Activated T-cell treated with anti-CD3 and anti-CD28 coated beads, Interleukin-2, amount 50 U/mL, for 4 hours (primary cell): Measurements from ENCODE around the gene RNF17. TPM values are rescaled to one million over a fixed set of nuclear protein-coding genes. Genes with fewer than 3 reads are reported as not detected.

Source experiments
- ATAC-seq, 2 donors: fragments of 200-7000 bp; cut with Tn5 transposase; one replicate each; pipeline ENCODE4 v1.10.0; 2021
- DNase-seq: peaks from one replicate; pipeline ENCODE4 v3.0.0-alpha.2; 2020
- H3K27me3 Mint-ChIP-seq: one replicate; pipeline ENCODE4 v1.8.0; 2021; ENCODE audit warnings: low read depth, mixed read lengths
- H3K36me3 Mint-ChIP-seq: one replicate; pipeline ENCODE4 v1.8.0; 2022; ENCODE audit warnings: mixed read lengths; ENCODE audit not compliant: insufficient read depth
- H3K4me1 Mint-ChIP-seq: one replicate; pipeline ENCODE4 v1.8.0; 2021; ENCODE audit warnings: low read depth, mixed read lengths
- H3K4me3 Mint-ChIP-seq: one replicate; pipeline ENCODE4 v1.8.0; 2021; ENCODE audit warnings: mild to moderate bottlenecking, moderate library complexity, mixed read lengths
- H3K9me3 Mint-ChIP-seq: one replicate; pipeline ENCODE4 v1.8.0; 2021; ENCODE audit warnings: mixed read lengths
- total RNA-seq, 3 donors: library from RNA; stranded (reverse); gene quantifications; one replicate each; pipeline ENCODE4 v1.2.1, GENCODE V29; 2021

RNF17 gene
- total RNA-seq, 3 donors from 2014 or later = not detected

DNA sequence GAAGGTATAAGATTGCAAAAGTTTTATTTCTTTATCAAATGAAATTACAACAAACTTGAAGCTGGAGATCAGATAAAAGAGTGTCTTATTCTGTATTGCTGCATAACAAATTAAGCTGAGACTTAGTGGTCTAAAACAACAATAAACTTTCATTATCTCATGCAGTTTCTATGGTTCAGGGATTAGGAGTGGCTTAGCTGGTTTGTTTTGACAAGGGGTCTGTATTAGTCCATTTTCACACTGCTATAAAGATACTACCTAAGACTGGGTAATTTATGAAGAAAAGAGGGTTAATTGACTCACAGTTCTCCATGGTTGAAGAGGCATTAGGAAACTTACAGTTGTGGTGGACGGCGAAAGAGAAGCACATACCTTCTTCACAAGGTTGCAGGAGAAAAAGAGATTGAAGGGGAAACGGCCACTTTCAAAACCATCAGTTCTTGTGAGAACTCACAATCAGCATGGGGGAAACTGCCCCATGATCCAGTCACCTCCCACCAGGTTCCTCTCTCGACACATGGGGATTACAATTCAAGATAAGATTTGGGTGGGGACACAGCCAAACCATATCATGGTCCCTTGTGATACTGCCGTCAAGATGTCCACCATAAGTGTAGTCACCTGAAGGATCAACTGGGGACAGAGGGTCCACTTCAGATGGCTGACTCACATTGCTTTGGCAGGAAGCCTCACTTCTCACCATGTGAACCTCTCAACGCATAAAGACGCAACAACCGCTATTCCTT, 97.8 kb downstream of the RNF17 start:
- H3K36me3 Mint-ChIP-seq = no peaks in the 10 kb centered on the region
- peaks cover 3% of the 10 kb centered on the region for H3K4me1 Mint-ChIP-seq
- DNase-seq = no peak
- H3K27me3 Mint-ChIP-seq = peaks cover 4% of the 10 kb centered on the region
- no peak for ATAC-seq
- no peak overlapping the region for H3K4me3 Mint-ChIP-seq
- H3K9me3 Mint-ChIP-seq = no peaks in the 10 kb centered on the region

DNA sequence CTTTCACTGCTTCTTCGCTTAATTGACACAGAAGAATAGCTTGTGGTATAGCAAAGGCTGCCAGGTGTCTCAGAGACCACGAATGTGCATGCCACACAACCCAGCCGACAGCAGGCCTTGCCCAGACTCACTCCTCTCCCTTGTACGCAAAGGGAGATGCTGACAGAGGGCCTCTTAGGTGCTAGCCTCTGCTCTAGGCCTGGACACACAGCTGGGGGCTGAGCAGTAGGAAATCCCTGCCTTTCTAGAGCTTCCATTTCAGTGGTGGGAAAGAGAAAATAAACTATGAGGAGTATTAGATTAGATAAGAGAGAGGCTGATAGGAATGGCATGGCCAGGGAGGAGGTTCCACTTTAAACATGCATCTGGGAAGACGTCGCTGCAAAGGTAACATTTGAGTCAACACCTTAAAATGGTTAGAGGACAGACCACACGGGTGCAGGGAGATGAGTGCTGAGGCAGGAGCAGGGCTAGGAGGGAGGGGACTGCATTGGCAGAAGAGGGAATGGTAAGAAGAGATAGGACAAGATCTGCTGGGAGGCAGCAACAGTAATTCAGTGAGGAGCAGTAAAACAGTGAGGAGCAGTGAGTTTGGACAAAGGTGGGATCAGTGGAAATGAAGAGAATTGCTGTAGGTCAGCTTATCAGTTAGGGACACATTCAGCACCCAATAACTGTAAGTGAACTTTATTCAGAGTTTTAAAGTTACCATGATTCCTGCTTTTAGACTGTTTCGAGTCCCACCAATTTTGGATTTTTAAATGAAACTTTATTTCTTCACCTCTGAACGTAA, 100.0 kb downstream of the RNF17 start:
- ATAC-seq (no peak), DNase-seq (no peak)
- Mint-ChIP-seq H3K27me3 (peaks cover 4% of the 10 kb centered on the region), H3K36me3 (no peaks in the 10 kb centered on the region), H3K4me1 (peaks cover 3% of the 10 kb centered on the region), H3K9me3 (no peaks in the 10 kb centered on the region), H3K4me3 (no peak overlapping the region)

DNA sequence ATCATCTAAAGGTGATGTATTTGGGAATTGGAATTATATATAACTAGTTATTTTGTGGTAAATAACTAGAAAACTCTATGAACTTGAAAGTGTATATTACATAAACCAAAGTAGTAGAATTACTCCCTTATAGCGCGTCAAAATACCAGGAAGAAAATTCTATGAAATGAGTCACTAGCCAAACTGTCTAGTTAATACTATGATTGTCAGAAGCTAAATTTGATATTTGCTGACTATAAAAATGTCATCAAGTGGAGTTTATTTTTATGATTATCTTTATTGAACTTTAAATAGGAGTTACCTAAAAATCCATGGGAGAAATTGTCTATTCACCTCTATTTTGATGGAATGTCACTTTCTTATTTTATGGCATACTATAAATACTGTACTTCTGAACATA, 100.6 kb downstream of the RNF17 start:
- no peaks in the 10 kb centered on the region for H3K36me3 Mint-ChIP-seq
- peaks cover 6% of the 10 kb centered on the region for H3K27me3 Mint-ChIP-seq
- H3K4me3 Mint-ChIP-seq = no peak overlapping the region
- no peaks in the 10 kb centered on the region for H3K9me3 Mint-ChIP-seq
- no peak for DNase-seq
- peaks cover 3% of the 10 kb centered on the region for H3K4me1 Mint-ChIP-seq
- ATAC-seq = no peak

DNA sequence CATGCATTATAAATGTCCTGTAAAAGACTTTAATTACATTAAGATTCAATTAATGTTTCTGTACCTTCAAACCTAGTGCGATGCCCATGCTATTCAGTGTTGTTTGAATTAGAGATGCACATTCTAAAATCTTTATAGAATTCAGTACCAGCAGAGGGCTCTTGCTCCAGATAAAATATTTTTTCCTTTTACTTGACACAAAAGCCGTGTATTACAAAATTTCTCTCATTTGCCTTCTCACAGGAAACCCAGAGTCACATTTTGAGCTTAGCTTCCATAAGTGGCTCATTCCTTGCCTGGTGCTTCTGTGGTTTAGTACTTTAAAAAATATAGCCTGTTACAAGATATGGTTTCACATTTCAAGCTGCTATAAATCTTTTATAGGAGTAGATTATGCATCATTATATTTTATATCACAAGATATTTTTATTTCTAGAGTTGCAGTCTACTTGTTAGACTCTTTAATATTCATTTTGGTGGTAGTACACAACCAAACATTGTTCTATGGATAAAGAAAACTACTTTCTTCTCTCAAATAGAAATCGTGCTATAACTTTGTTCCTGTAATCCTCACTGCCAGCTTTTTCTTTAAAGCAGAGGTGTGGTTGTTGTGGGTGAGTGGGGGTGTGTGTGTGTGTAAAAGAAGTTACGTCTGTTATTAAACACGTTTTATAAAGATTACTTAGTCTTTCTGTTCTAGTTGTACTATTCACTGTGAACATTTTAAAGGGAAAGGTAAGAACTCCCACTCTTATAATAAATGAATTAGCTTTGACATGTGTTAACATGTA, 101.4 kb downstream of the RNF17 start:
- ATAC-seq = no peak
- H3K27me3 Mint-ChIP-seq = peaks cover 10% of the 10 kb centered on the region

DNA sequence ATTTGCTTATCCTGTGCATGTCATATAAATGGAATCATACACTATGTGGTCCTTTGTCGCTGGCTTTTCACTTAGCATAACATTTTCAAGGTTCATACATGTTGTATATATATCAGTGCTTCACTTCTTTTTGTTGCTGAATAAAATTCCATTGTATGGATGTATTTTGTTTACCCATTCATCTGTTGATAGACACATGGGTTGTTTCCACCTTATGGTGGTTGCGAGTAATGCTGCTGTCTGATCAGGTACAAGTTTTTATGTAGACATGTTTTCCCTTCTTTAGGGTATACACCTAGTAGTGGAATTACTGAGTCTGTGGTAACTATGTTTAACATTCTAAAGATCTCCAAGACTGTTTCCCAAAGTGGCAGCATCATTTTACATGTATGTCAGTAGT, 102.5 kb downstream of the RNF17 start:
- ATAC-seq = no peak
- Mint-ChIP-seq H3K4me3 (no peak overlapping the region), H3K9me3 (no peaks in the 10 kb centered on the region), H3K27me3 (peaks cover 14% of the 10 kb centered on the region), H3K36me3 (no peaks in the 10 kb centered on the region), H3K4me1 (peaks cover 3% of the 10 kb centered on the region)
- DNase-seq = no peak

More for the DNA sequence above, 101.4 kb downstream of the RNF17 start:
- Mint-ChIP-seq H3K4me1 (peaks cover 3% of the 10 kb centered on the region), H3K36me3 (no peaks in the 10 kb centered on the region), H3K9me3 (no peaks in the 10 kb centered on the region), H3K4me3 (no peak overlapping the region)
- no peak for DNase-seq

DNA sequence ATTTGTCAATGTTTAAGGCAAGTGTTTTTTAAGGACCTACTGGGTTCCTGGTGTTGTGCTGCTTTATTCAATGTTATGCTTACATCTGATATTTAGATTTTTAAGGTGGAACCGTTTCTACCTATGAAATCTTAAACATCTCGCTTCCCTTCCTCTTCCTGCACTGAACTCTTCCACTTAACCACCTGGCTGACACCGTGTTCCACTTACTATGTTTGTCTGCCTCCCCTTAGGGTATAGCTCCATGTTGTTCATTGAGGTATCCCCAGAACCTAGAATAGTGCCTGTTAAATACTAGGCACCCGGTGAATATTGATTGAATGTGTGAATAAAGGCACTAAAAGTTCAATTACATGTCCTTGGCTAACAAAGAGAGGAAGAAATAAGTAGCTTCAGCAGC, 104.9 kb downstream of the RNF17 start:
- DNase-seq (no peak), ATAC-seq (no peak)
- Mint-ChIP-seq H3K27me3 (peaks cover 24% of the 10 kb centered on the region), H3K9me3 (no peaks in the 10 kb centered on the region), H3K4me1 (peaks cover 3% of the 10 kb centered on the region), H3K36me3 (no peaks in the 10 kb centered on the region), H3K4me3 (no peak overlapping the region)

DNA sequence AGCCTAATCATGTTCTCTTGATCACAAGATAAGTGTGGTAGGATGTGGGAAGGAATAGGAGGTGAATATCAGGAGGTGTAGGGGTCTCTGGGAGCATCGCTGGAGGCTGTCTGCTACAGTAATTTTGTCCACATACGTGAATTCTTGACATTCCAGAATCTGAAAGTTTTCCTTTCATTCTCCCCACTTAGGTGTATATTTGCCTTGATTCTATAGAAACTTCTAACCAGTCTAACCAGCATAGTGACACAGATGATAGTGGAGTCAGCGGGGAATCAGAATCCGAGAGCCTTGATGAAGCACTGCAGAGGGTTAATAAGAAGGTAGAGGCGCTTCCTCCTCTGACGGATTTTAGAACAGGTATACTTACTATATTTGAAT, 106.4 kb downstream of the RNF17 start:
- ATAC-seq = no peak
- H3K4me1 Mint-ChIP-seq = peaks cover 3% of the 10 kb centered on the region
- no peaks in the 10 kb centered on the region for H3K36me3 Mint-ChIP-seq
- H3K9me3 Mint-ChIP-seq = no peaks in the 10 kb centered on the region
- H3K4me3 Mint-ChIP-seq = no peak overlapping the region
- peaks cover 35% of the 10 kb centered on the region for H3K27me3 Mint-ChIP-seq
- DNase-seq = no peak

DNA sequence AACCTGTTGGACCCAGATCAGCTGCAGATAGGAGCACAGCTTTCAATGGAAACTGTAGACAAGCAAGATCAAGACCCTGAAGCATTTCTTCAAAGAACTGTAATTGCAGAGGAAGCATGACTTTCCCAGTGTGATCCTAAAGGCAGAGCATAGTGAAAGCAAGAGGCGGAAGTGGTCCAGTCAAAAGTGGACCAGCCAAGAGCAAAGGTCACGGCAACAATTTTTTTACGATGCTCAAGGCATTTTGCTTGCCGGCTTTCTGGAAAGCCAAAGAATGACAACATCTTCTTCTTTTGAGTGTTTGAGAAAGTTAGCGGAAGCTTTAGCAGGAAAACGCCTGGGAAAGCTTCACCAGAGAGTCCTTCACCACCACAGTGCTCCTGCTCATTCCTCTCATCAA, 111.6 kb downstream of the RNF17 start:
- no peak overlapping the region for H3K4me3 Mint-ChIP-seq
- DNase-seq (no peak), ATAC-seq (no peak)
- peaks cover 31% of the 10 kb centered on the region for H3K27me3 Mint-ChIP-seq
- no peaks in the 10 kb centered on the region for H3K36me3 Mint-ChIP-seq
- H3K4me1 Mint-ChIP-seq = no peaks in the 10 kb centered on the region
- no peaks in the 10 kb centered on the region for H3K9me3 Mint-ChIP-seq

DNA sequence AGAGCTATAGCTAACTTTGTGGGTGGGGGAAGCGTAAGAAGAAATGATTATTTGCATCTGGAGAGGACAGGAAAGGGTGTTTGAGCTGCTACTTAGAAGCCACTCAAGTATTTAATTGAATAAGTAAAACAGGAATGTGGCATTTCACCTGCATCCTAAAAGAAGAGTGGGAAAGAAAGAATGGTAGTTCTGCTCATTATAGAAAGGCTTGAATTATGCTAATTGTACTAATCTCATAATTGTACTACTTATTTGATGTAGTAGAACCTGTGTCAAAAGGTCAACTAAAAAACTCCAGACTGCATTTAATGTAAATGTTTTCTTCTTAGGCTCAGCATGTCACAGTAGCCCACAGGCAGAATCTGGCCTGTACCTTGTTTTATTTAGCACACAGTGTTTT, 113.6 kb downstream of the RNF17 start:
- DNase-seq (no peak), ATAC-seq (no peak)
- Mint-ChIP-seq H3K27me3 (peaks cover 23% of the 10 kb centered on the region), H3K9me3 (no peaks in the 10 kb centered on the region), H3K4me1 (no peaks in the 10 kb centered on the region), H3K36me3 (no peaks in the 10 kb centered on the region), H3K4me3 (no peak overlapping the region)

DNA sequence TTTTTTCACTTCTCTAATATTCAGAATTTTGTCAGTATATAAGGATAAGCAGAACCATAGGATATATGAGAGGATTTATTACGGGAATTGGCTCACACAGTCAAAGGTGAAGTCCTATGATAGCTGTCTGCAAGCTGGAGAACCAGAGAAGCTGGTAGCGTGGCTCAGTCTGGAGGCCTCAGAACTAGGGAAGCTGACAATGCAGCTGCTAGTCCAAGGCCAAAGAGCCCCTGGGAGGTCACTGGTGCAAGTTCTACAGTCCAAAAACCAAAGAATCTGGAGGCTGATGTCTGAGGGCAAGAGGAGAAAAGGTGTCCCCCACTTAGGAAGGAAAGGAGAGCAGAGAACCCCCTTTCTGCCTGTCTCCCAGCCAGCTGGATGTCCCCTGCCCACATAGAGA, 114.4 kb downstream of the RNF17 start:
- no peaks in the 10 kb centered on the region for H3K9me3 Mint-ChIP-seq
- DNase-seq = no peak
- no peaks in the 10 kb centered on the region for H3K4me1 Mint-ChIP-seq
- H3K36me3 Mint-ChIP-seq = peaks cover 3% of the 10 kb centered on the region
- peaks cover 22% of the 10 kb centered on the region for H3K27me3 Mint-ChIP-seq
- ATAC-seq = no peak
- H3K4me3 Mint-ChIP-seq = no peak overlapping the region

DNA sequence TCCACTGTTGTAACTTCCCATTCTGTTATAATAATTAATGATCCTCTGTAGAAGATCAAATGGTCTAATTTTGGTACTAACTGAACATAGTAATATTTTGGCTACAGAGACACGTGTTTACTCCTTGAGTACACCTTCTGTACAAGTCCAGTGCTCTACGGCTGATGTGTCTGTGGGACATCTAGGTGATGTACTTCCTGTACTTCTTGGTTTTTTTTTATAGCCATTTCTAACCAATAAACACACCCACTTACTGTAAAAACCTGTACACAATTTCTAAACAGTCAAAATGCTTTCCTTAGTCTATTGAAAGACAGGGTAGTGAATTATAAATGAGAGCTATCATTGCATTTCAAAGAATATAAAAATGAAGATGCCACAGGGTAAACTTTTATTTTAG, 118.7 kb downstream of the RNF17 start:
- peaks cover 19% of the 10 kb centered on the region for H3K36me3 Mint-ChIP-seq
- DNase-seq (no peak), ATAC-seq (no peak)
- H3K27me3 Mint-ChIP-seq = no peaks in the 10 kb centered on the region
- no peak overlapping the region for H3K4me3 Mint-ChIP-seq
- no peaks in the 10 kb centered on the region for H3K9me3 Mint-ChIP-seq
- H3K4me1 Mint-ChIP-seq = no peaks in the 10 kb centered on the region

DNA sequence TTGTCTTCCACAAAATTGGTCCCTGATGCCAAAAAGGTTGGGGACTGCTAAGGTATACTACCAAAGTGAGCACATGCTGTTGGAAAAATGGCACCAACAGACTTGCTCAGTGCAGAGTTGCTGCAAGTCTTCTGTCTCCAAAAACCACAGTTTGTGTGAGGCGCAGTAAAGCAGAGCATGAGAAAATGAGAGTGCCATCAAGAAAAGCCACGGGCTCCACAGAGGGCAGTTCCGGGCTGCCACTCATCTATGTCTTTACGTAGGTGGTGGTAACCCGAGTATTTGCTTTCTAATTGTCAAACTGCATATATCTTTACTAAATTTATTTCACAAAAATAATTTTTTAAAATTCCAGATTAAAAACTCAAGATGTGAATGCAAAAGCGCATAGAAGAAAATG, 123.8 kb downstream of the RNF17 start:
- Mint-ChIP-seq H3K9me3 (no peaks in the 10 kb centered on the region), H3K4me3 (no peak overlapping the region), H3K27me3 (no peaks in the 10 kb centered on the region), H3K36me3 (peaks cover 37% of the 10 kb centered on the region), H3K4me1 (no peaks in the 10 kb centered on the region)
- DNase-seq = no peak
- no peak for ATAC-seq

DNA sequence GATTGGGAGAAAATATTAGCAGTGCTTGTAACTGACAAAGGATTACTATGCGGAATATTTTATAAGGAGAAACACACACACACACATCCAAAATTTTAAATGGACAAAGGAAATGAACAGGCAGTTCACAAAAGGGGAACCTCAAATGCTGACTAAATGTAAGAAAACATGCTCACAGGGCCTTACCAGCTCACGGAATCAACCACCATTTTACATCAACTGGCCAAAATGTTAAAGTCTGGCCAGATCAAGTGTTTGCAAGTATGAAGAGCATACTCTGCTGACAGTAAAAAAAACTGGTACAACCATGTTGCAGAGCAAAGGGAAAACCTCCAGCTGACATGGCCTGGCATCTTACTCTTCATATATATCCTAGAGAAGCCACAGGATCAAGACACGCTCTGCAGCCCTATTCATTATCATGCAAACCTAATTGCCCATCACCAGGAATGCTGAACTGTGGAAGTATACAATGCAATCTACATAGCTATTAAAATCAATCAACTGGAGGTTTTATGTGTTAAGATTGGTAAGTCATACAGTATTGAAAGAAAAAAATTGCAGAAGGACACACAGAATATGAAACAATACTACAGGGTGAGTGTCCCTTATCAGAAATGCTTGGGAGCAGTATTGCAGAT, 124.4 kb downstream of the RNF17 start:
- ATAC-seq = no peak
- peaks cover 37% of the 10 kb centered on the region for H3K36me3 Mint-ChIP-seq
- H3K27me3 Mint-ChIP-seq = no peaks in the 10 kb centered on the region

DNA sequence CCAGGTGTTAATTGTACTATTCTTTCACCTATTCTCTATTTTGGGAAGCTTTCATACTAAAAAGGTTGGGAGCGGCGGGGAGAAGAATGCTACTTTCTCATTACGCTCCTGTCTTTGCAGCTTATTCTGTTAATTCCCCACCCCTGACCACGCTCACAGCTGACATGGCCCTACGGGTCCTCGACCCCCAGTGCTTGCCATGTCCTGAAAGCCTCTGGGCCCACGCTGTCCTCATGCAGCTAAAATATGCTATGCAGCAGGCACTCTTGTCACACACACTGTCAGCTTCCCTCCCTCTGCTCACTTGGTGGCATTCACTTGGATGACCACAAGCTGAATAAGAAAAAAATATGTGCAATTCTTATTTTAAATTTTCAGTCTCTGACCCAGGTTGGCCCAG, 126.3 kb downstream of the RNF17 start:
- ATAC-seq = no peak

More for the DNA sequence above, 124.4 kb downstream of the RNF17 start:
- Mint-ChIP-seq H3K9me3 (no peaks in the 10 kb centered on the region), H3K4me3 (no peak overlapping the region), H3K4me1 (no peaks in the 10 kb centered on the region)
- DNase-seq = no peak

More for the DNA sequence above, 126.3 kb downstream of the RNF17 start:
- Mint-ChIP-seq H3K4me1 (no peaks in the 10 kb centered on the region), H3K27me3 (no peaks in the 10 kb centered on the region), H3K36me3 (peaks cover 28% of the 10 kb centered on the region), H3K4me3 (no peak overlapping the region), H3K9me3 (no peaks in the 10 kb centered on the region)
- DNase-seq = no peak
